ENCODE measurements around the gene CHN2.

DNA sequence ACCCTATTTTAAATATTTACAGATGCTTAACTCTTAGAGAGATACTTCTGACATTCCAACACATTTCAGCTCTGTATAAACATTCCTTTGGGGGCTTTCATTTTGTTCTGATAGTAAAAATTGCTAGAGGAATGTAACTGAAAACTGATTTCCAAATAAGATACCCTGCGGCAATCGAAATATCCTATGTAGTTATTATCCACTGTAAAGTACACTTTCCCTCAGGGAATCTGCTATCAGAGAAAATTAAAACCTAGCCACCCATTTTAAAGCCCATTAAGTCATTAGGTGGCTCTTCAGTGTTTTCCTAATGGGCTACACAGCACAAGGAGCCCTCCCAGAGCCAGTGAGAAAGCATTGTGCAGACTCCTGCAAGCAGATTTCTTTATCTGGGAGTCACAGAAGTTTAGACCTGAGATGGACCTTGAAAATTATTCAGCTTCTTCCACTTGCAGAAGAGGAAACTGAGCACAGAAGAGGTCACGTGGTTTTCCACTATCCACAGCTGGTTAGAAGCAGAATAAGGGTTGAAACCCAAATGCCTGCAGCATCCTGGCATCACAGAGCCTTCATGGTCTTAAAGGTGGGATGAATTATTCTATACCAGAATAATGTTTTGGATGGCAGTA lies 35.7 kb upstream of the CHN2 start:
- no peak for TF ChIP-seq ZNF302 (CRISPR knock-in tag; IDR thresholded peaks at IDR 0.05)
- no peak for TF ChIP-seq GATA3 (IDR thresholded peaks at IDR 0.05; ENCODE audit: borderline replicate concordance)
- TF ChIP-seq TP53 (CRISPR knock-in tag; IDR thresholded peaks at IDR 0.05), result no peak
- TF ChIP-seq, protein P1, sequence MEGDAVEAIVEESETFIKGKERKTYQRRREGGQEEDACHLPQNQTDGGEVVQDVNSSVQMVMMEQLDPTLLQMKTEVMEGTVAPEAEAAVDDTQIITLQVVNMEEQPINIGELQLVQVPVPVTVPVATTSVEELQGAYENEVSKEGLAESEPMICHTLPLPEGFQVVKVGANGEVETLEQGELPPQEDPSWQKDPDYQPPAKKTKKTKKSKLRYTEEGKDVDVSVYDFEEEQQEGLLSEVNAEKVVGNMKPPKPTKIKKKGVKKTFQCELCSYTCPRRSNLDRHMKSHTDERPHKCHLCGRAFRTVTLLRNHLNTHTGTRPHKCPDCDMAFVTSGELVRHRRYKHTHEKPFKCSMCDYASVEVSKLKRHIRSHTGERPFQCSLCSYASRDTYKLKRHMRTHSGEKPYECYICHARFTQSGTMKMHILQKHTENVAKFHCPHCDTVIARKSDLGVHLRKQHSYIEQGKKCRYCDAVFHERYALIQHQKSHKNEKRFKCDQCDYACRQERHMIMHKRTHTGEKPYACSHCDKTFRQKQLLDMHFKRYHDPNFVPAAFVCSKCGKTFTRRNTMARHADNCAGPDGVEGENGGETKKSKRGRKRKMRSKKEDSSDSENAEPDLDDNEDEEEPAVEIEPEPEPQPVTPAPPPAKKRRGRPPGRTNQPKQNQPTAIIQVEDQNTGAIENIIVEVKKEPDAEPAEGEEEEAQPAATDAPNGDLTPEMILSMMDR (IDR thresholded peaks at IDR 0.05), result no peak
- TF ChIP-seq, protein P2, sequence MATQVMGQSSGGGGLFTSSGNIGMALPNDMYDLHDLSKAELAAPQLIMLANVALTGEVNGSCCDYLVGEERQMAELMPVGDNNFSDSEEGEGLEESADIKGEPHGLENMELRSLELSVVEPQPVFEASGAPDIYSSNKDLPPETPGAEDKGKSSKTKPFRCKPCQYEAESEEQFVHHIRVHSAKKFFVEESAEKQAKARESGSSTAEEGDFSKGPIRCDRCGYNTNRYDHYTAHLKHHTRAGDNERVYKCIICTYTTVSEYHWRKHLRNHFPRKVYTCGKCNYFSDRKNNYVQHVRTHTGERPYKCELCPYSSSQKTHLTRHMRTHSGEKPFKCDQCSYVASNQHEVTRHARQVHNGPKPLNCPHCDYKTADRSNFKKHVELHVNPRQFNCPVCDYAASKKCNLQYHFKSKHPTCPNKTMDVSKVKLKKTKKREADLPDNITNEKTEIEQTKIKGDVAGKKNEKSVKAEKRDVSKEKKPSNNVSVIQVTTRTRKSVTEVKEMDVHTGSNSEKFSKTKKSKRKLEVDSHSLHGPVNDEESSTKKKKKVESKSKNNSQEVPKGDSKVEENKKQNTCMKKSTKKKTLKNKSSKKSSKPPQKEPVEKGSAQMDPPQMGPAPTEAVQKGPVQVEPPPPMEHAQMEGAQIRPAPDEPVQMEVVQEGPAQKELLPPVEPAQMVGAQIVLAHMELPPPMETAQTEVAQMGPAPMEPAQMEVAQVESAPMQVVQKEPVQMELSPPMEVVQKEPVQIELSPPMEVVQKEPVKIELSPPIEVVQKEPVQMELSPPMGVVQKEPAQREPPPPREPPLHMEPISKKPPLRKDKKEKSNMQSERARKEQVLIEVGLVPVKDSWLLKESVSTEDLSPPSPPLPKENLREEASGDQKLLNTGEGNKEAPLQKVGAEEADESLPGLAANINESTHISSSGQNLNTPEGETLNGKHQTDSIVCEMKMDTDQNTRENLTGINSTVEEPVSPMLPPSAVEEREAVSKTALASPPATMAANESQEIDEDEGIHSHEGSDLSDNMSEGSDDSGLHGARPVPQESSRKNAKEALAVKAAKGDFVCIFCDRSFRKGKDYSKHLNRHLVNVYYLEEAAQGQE (IDR thresholded peaks at IDR 0.05), result no peak
- TF ChIP-seq KDM5A (IDR thresholded peaks at IDR 0.05), result no peak
- TF ChIP-seq ESRRA (IDR thresholded peaks at IDR 0.05; ENCODE audit: borderline replicate concordance, low read length), result no peak
- TF ChIP-seq POLR2A (IDR thresholded peaks at IDR 0.05; ENCODE audit: low read length), result no peak
- TF ChIP-seq RAD21 (conservative IDR thresholded peaks at IDR 0.05 in 1 of 2, IDR thresholded peaks at IDR 0.05 in 1 of 2), result no peak
- TF ChIP-seq BHLHE40 (IDR thresholded peaks at IDR 0.05; ENCODE audit: low read depth, low read length), result no peak
- TF ChIP-seq, protein P3, sequence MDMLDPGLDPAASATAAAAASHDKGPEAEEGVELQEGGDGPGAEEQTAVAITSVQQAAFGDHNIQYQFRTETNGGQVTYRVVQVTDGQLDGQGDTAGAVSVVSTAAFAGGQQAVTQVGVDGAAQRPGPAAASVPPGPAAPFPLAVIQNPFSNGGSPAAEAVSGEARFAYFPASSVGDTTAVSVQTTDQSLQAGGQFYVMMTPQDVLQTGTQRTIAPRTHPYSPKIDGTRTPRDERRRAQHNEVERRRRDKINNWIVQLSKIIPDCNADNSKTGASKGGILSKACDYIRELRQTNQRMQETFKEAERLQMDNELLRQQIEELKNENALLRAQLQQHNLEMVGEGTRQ (IDR thresholded peaks at IDR 0.05), result no peak
- TF ChIP-seq SMC3 (IDR thresholded peaks at IDR 0.05), result no peak

Measured in A549 (cell line).